Fibroblast of pulmonary artery (primary cell): ENCODE data around the gene ANXA10.

ENCODE experiments used
- DNase-seq: peaks from one replicate; pipeline ENCODE4 v3.0.0-alpha.2; 2010; ENCODE audit warnings: low read depth
- H3K4me3 ChIP-seq: replicated peaks from 2 replicates; pipeline ENCODE4 v1.5.1; 2011; ENCODE audit warnings: low read depth, mild to moderate bottlenecking, control low read depth, low read length, moderate library complexity
- TF ChIP-seq, protein P1 (sequence below): IDR thresholded peaks from 2 replicates; pipeline ENCODE4 v1.5.1; 2011; ENCODE audit warnings: mild to moderate bottlenecking, control low read depth, low read length, inconsistent platforms; ENCODE audit errors: missing control alignments

ANXA10 gene

GRCh38 chr4:168070903-168071302, 21.4 kb upstream of the ANXA10 start:
- peak; percentile 2 for DNase-seq
- no peak overlapping the region for H3K4me3 ChIP-seq
- TF ChIP-seq, protein P1, sequence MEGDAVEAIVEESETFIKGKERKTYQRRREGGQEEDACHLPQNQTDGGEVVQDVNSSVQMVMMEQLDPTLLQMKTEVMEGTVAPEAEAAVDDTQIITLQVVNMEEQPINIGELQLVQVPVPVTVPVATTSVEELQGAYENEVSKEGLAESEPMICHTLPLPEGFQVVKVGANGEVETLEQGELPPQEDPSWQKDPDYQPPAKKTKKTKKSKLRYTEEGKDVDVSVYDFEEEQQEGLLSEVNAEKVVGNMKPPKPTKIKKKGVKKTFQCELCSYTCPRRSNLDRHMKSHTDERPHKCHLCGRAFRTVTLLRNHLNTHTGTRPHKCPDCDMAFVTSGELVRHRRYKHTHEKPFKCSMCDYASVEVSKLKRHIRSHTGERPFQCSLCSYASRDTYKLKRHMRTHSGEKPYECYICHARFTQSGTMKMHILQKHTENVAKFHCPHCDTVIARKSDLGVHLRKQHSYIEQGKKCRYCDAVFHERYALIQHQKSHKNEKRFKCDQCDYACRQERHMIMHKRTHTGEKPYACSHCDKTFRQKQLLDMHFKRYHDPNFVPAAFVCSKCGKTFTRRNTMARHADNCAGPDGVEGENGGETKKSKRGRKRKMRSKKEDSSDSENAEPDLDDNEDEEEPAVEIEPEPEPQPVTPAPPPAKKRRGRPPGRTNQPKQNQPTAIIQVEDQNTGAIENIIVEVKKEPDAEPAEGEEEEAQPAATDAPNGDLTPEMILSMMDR: no peak

DNA sequence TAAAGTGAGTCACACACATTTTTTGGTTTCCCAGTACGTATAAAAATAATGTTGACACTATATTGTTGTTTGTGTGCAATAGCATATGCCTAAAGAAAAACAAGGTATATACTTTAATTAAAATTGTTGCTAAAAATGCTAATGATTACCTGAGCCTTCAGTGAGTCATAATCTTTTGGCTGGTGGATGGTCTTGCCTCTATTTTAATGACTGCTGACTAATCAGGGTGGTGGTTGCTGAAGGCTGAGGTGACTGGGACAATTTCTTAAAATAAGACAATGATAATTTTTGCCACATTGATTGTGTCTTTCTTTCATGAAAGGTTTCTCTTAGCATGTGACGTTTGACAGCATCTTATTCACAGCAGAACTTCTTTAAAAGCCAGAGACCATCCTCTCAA, 21.0 kb upstream of the ANXA10 start:
- TF ChIP-seq, protein P1: no peak
- DNase-seq: no peak

GRCh38 chr4:168074861-168075260, 17.5 kb upstream of the ANXA10 start:
- TF ChIP-seq, protein P1: no peak
- no peak overlapping the region for H3K4me3 ChIP-seq
- no peak for DNase-seq

More for the DNA sequence above, 21.0 kb upstream of the ANXA10 start:
- H3K4me3 ChIP-seq: no peak overlapping the region

- no peak overlapping the region for H3K4me3 ChIP-seq
- peak; percentile 88 for DNase-seq
- TF ChIP-seq, protein P1: peak; percentile 99
Measured at GRCh38 chr4:168076989-168077725, 15.2 kb upstream of the ANXA10 start.

- TF ChIP-seq, protein P1: no peak
- no peak overlapping the region for H3K4me3 ChIP-seq
- no peak for DNase-seq
Measured at GRCh38 chr4:168077726-168078239, 14.6 kb upstream of the ANXA10 start.

GRCh38 chr4:168082379-168082778, 10.0 kb upstream of the ANXA10 start:
- TF ChIP-seq, protein P1: no peak
- DNase-seq: no peak
- no peak overlapping the region for H3K4me3 ChIP-seq

DNA sequence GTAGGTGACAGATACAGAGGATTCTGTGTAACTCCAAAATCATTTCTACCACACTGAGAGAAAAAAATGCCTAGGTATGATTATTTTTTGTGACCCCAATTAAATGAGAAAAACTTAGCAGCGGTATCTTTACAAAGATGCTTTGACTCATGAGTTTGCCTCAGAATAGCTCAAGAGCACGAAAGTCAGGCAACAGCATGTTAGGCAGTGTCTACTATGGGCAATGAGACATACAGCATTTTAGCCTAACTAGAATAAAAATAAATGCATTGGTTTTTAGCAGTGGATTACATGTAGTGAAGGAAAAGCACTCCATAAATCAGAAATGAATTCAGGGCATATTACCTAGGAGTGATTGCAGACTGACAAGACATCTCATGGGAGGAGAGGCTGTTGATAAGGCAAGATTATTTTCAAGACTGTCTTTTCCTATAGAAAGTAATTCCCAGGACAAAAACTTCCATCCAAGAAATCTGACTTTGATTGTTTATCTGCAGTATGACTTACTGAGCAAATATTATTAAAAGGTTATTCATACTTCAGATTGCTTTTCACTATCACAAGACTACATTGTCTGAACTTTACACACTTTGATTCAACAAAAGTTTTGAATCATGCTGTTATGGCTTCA, 3.6 kb downstream of the ANXA10 start:
- DNase-seq: no peak
- no peak overlapping the region for H3K4me3 ChIP-seq
- TF ChIP-seq, protein P1: no peak
